Aorta (tissue), 5 donors: Measurements from ENCODE around the gene VWF. TPM values are rescaled to one million over a fixed set of nuclear protein-coding genes. Genes with fewer than 3 reads are reported as not detected.

Source experiments
- ATAC-seq: fragments of 200-7000 bp; cut with Tn5 transposase; one replicate; pipeline ENCODE4 v1.9.1; 2022; ENCODE audit warnings: moderate library complexity; ENCODE audit not compliant: low FRiP score
- DNase-seq, 2 donors: peaks; one replicate each; pipeline ENCODE4 v3.0.0-alpha.2; 2020
- H3K27ac ChIP-seq, 2 donors: one replicate each; pipeline ENCODE4 v1.5.1; 2013; ENCODE audit warnings: low read length in 2 of 2, mild to moderate bottlenecking in 2 of 2, moderate library complexity in 2 of 2, control low read depth in 1 of 2, inconsistent platforms in 1 of 2, low read depth in 1 of 2
- H3K27me3 ChIP-seq, 2 donors: one replicate each; pipeline ENCODE4 v1.6.1; 2013; ENCODE audit warnings: control low read depth in 1 of 2, low read length in 1 of 2, mild to moderate bottlenecking in 1 of 2, moderate library complexity in 1 of 2; ENCODE audit not compliant: insufficient read depth in 2 of 2, control insufficient read depth in 1 of 2
- H3K36me3 ChIP-seq, 2 donors: one replicate each; pipeline ENCODE4 v1.6.1; 2013; ENCODE audit warnings: control low read depth in 1 of 2, low read length in 1 of 2, mild to moderate bottlenecking in 1 of 2; ENCODE audit not compliant: insufficient read depth in 2 of 2, control insufficient read depth in 1 of 2
- H3K4me1 ChIP-seq, 2 donors: one replicate each; pipeline ENCODE4 v1.6.1; 2013; ENCODE audit warnings: low read length in 2 of 2, control low read depth in 1 of 2, mild to moderate bottlenecking in 1 of 2, moderate library complexity in 1 of 2; ENCODE audit not compliant: insufficient read depth in 2 of 2, control insufficient read depth in 1 of 2
- H3K4me3 ChIP-seq, 2 donors: one replicate each; pipeline ENCODE4 v1.5.1; 2013; ENCODE audit warnings: low read length in 2 of 2, control low read depth in 1 of 2, mild to moderate bottlenecking in 1 of 2
- H3K9me3 ChIP-seq: one replicate; pipeline ENCODE4 v1.6.1; 2013; ENCODE audit warnings: mild to moderate bottlenecking, low read length; ENCODE audit not compliant: control insufficient read depth
- WGBS, 2 donors: extraction: QIAGEN DNeasy Blood & Tissue Kit; methylation state at CpG; one replicate each; pipeline ENCODE4 v1.1.7; 2013; 5-methylcytosine and 5-hydroxymethylcytosine counted together
- intact Hi-C, 2 donors: fragments of 100-400 bp; cut with DNase I; formaldehyde crosslinking; loops; one replicate each; pipeline versions ENCODE4 v1.14.2 to v1.15.0; 2022
- polyA plus RNA-seq, 2 donors: library from polyadenylated mRNA; stranded (reverse); fragments of 200-250 nt; gene quantifications; one replicate each; pipeline ENCODE4 v1.2.3, GENCODE V29; 2013
- total RNA-seq, 2 donors: library from RNA; stranded (reverse); fragmentation: NEBNext Ultra II Directional; extraction: Animal tissue kit (Norgen Biotek cat#: 25700); gene quantifications; one replicate each; pipeline ENCODE4 v1.2.1, GENCODE V29; 2021
- donor health status: healthy with polysubstance abuse.
- donor health status: Bipolar disorder and iron deficiency.
- donor health status: DM: no; HTN: no; CAD: no.
- donor health status: DM: no; HTN: no; CAD: no.
- donor health status: DM: yes; HTN: yes; CAD: no.

Gene VWF
- total and polyA plus RNA-seq, 4 donors: 1.3 to 619 (median 263) TPM

- Histone ChIP-seq H3K4me3 (no peak overlapping the region), H3K36me3 (no peaks in the 10 kb centered on the region), H3K9me3 (no peaks in the 10 kb centered on the region), H3K27me3 (no peaks in the 10 kb centered on the region), H3K27ac (no peak overlapping the region), H3K4me1 (peaks cover 4% of the 10 kb centered on the region in 2 donors)
- 72 to 78% methylated on average over 6 of the region's 6 CpGs for WGBS, 2 donors
- DNase-seq (no peak), ATAC-seq (no peak)
- intact Hi-C loops: loop anchor here in 1 of 2 donors (5.0 kb wide), 1 partner anchor 76 kb away; no protein-coding TSS in a partner anchor
These were observed 33.7 kb downstream of the VWF start for GRCh38 chr12:6090803-6091202.

GRCh38 chr12:6088921-6089747, 35.3 kb downstream of the VWF start:
- Histone ChIP-seq H3K36me3 (no peaks in the 10 kb centered on the region), H3K27me3 (no peaks in the 10 kb centered on the region), H3K4me3 (no peak overlapping the region), H3K9me3 (no peaks in the 10 kb centered on the region), H3K27ac (no peak overlapping the region), H3K4me1 (peaks cover 6 to 14% of the 10 kb centered on the region in 2 donors)
- 53 to 55% methylated on average over 15 of the region's 15 CpGs for WGBS, 2 donors
- DNase-seq: no peak
- intact Hi-C loops: no loop called here
- no peak for ATAC-seq

GRCh38 chr12:6086316-6086715, 38.2 kb downstream of the VWF start:
- Histone ChIP-seq H3K9me3 (no peaks in the 10 kb centered on the region), H3K36me3 (no peaks in the 10 kb centered on the region), H3K27me3 (no peaks in the 10 kb centered on the region), H3K4me3 (no peak overlapping the region), H3K27ac (no peak overlapping the region), H3K4me1 (peaks cover 2 to 14% of the 10 kb centered on the region in 2 donors)
- ATAC-seq: no peak
- DNase-seq: no peak
- 95 to 100% methylated on average over 2 of the region's 2 CpGs for WGBS, 2 donors
- intact Hi-C loops: no loop called here

GRCh38 chr12:6085841-6086240, 38.6 kb downstream of the VWF start:
- peaks cover 2 to 14% of the 10 kb centered on the region in 2 donors for H3K4me1 ChIP-seq
- DNase-seq: no peak
- intact Hi-C loops: no loop called here

GRCh38 chr12:6084969-6085450, 39.5 kb downstream of the VWF start:
- H3K9me3 ChIP-seq: no peaks in the 10 kb centered on the region
- no peak overlapping the region for H3K4me3 ChIP-seq
- H3K36me3 ChIP-seq: no peaks in the 10 kb centered on the region
- no peak for DNase-seq
- no peaks in the 10 kb centered on the region for H3K27me3 ChIP-seq
- peaks cover 2 to 14% of the 10 kb centered on the region in 2 donors for H3K4me1 ChIP-seq
- peak; percentile 11 for ATAC-seq
- intact Hi-C loops: no loop called here
- H3K27ac ChIP-seq: no peak overlapping the region
- 97% methylated on average over 6 of the region's 6 CpGs for WGBS, 2 donors

More at GRCh38 chr12:6085841-6086240, 38.6 kb downstream of the VWF start:
- ATAC-seq: no peak
- Histone ChIP-seq H3K27ac (no peak overlapping the region), H3K9me3 (no peaks in the 10 kb centered on the region), H3K36me3 (no peaks in the 10 kb centered on the region), H3K4me3 (no peak overlapping the region), H3K27me3 (no peaks in the 10 kb centered on the region)
- 82 to 84% methylated on average over 3 of the region's 3 CpGs for WGBS, 2 donors

- H3K27ac ChIP-seq: no peak overlapping the region
- no peak overlapping the region for H3K4me3 ChIP-seq
- no peaks in the 10 kb centered on the region for H3K36me3 ChIP-seq
- DNase-seq (no peak), ATAC-seq (peak; percentile 36)
- WGBS, 2 donors: 23 to 30% methylated on average over 7 of the region's 7 CpGs
- no peaks in the 10 kb centered on the region for H3K9me3 ChIP-seq
- no peaks in the 10 kb centered on the region for H3K27me3 ChIP-seq
- peaks cover 2 to 14% of the 10 kb centered on the region in 2 donors for H3K4me1 ChIP-seq
- intact Hi-C loops: no loop called here
These were observed 40.1 kb downstream of the VWF start for GRCh38 chr12:6084261-6084968.

- Histone ChIP-seq H3K4me1 (peaks cover 2 to 14% of the 10 kb centered on the region in 2 donors), H3K4me3 (no peak overlapping the region), H3K27me3 (no peaks in the 10 kb centered on the region), H3K36me3 (no peaks in the 10 kb centered on the region), H3K27ac (no peak overlapping the region), H3K9me3 (no peaks in the 10 kb centered on the region)
- DNase-seq (no peak), ATAC-seq (no peak)
- intact Hi-C loops: no loop called here
- WGBS, 2 donors: 68 to 86% methylated on average over 4 of the region's 4 CpGs
These were observed 40.9 kb downstream of the VWF start for GRCh38 chr12:6083601-6084000.

- WGBS, 2 donors: 92 to 95% methylated on average over 3 of the region's 3 CpGs
- H3K4me3 ChIP-seq: no peak overlapping the region
- no peak for ATAC-seq
- H3K36me3 ChIP-seq: no peaks in the 10 kb centered on the region
- no peaks in the 10 kb centered on the region for H3K9me3 ChIP-seq
- H3K4me1 ChIP-seq: peaks cover 2 to 14% of the 10 kb centered on the region in 2 donors
- DNase-seq: no peak
- no peak overlapping the region for H3K27ac ChIP-seq
- intact Hi-C loops: no loop called here
- H3K27me3 ChIP-seq: no peaks in the 10 kb centered on the region
These were observed 41.9 kb downstream of the VWF start for GRCh38 chr12:6082613-6083012.
